CD14-positive monocyte (primary cell): ENCODE data around the gene HPCA. TPM values are rescaled to one million over a fixed set of nuclear protein-coding genes. Genes with fewer than 3 reads are reported as not detected.

ENCODE experiments used
- DNase-seq, 3 donors: peaks; one replicate each; pipeline ENCODE4 v3.0.0-alpha.2; 2011 to 2022
- H2AFZ ChIP-seq: 2 replicates; pipeline ENCODE4 v1.6.0; 2012; ENCODE audit warnings: mild to moderate bottlenecking, low read depth, low read length, inconsistent platforms; ENCODE audit not compliant: insufficient read depth, poor library complexity, severe bottlenecking
- H3K27ac ChIP-seq, 2 donors: 1 replicate in 1 of 2; 2 replicates in 1 of 2; pipeline ENCODE4 v1.5.1; 2012 to 2013; ENCODE audit warnings: low read length in 2 of 2, control low read depth in 1 of 2, inconsistent platforms in 1 of 2, low read depth in 1 of 2, mild to moderate bottlenecking in 1 of 2
- H3K27me3 ChIP-seq, 2 donors: one replicate each; pipeline versions ENCODE4 v1.6.0 to v1.6.1; 2011 to 2013; ENCODE audit warnings: low read length in 2 of 2; ENCODE audit not compliant: control insufficient read depth in 2 of 2, insufficient read depth in 2 of 2
- H3K36me3 ChIP-seq, 2 donors: replicated peaks in 1 of 2; 1 replicate in 1 of 2; 2 replicates in 1 of 2; pipeline versions ENCODE4 v1.5.1 to v1.6.1; 2012 to 2013; ENCODE audit warnings: low read length in 2 of 2, control low read depth in 1 of 2, inconsistent platforms in 1 of 2, mild to moderate bottlenecking in 1 of 2; ENCODE audit not compliant: insufficient read depth in 2 of 2, control insufficient read depth in 1 of 2
- H3K4me1 ChIP-seq, 2 donors: 1 replicate in 1 of 2; 2 replicates in 1 of 2; pipeline versions ENCODE4 v1.5.1 to v1.6.1; 2012 to 2013; ENCODE audit warnings: low read length in 2 of 2, control low read depth in 1 of 2, inconsistent platforms in 1 of 2, mild to moderate bottlenecking in 1 of 2, moderate library complexity in 1 of 2; ENCODE audit not compliant: insufficient read depth in 2 of 2, control insufficient read depth in 1 of 2
- H3K4me2 ChIP-seq: replicated peaks from 2 replicates; pipeline ENCODE3; 2012; ENCODE audit warnings: low read length, moderate library complexity, mild to moderate bottlenecking; ENCODE audit not compliant: poor library complexity, severe bottlenecking; ENCODE audit errors: extremely low read depth
- H3K4me3 ChIP-seq, 3 experiments: fragments of 200-600 bp in 1 of 3; sonication (generic) in 1 of 3; replicated peaks in 1 of 3; 1 replicate in 2 of 3; 2 replicates in 1 of 3; pipeline ENCODE4 v1.5.1; 2011 to 2013; ENCODE audit warnings: low read length in 3 of 3, mild to moderate bottlenecking in 3 of 3, control low read depth in 2 of 3, low read depth in 2 of 3, inconsistent platforms in 1 of 3, moderate library complexity in 1 of 3
- H3K79me2 ChIP-seq: 2 replicates; pipeline ENCODE4 v1.6.0; 2012; ENCODE audit warnings: mild to moderate bottlenecking, control low read depth, inconsistent platforms, low read length, moderate library complexity; ENCODE audit not compliant: insufficient read depth
- H3K9ac ChIP-seq: 2 replicates; pipeline ENCODE4 v1.6.0; 2017; ENCODE audit warnings: low read length, mild to moderate bottlenecking; ENCODE audit not compliant: insufficient read depth, poor library complexity, severe bottlenecking
- H3K9me3 ChIP-seq, 2 donors: replicated peaks in 1 of 2; 1 replicate in 1 of 2; 2 replicates in 1 of 2; pipeline versions ENCODE4 v1.5.1 to v1.6.1; 2012 to 2013; ENCODE audit warnings: low read length in 2 of 2, control low read depth in 1 of 2; ENCODE audit not compliant: control insufficient read depth in 1 of 2, insufficient read depth in 1 of 2
- H4K20me1 ChIP-seq: 2 replicates; pipeline ENCODE4 v1.6.0; 2012; ENCODE audit warnings: mild to moderate bottlenecking, low read length, control low read depth, moderate library complexity; ENCODE audit not compliant: insufficient read depth
- H3K27ac Mint-ChIP-seq, 7 donors: one replicate each; pipeline ENCODE4 v1.8.0; 2020; ENCODE audit warnings: mild to moderate bottlenecking in 7 of 7, mixed read lengths in 7 of 7, moderate library complexity in 6 of 7, inconsistent platforms in 2 of 7
- H3K27me3 Mint-ChIP-seq, 3 donors: one replicate each; pipeline ENCODE4 v1.8.0; 2021 to 2022; ENCODE audit warnings: low read depth in 3 of 3, mild to moderate bottlenecking in 3 of 3, mixed read lengths in 3 of 3, moderate library complexity in 3 of 3, inconsistent platforms in 1 of 3
- H3K36me3 Mint-ChIP-seq, 2 donors: one replicate each; pipeline ENCODE4 v1.8.0; 2020; ENCODE audit warnings: mixed read lengths in 2 of 2, inconsistent platforms in 1 of 2, mild to moderate bottlenecking in 1 of 2
- H3K4me1 Mint-ChIP-seq: one replicate; pipeline ENCODE4 v1.8.0; 2020; ENCODE audit warnings: mild to moderate bottlenecking, mixed read lengths
- H3K4me3 Mint-ChIP-seq, 2 donors: one replicate each; pipeline ENCODE4 v1.8.0; 2020; ENCODE audit warnings: mild to moderate bottlenecking in 2 of 2, mixed read lengths in 2 of 2, moderate library complexity in 1 of 2
- H3K9me3 Mint-ChIP-seq, 7 donors: one replicate each; pipeline ENCODE4 v1.8.0; 2020 to 2022; ENCODE audit warnings: mixed read lengths in 7 of 7, mild to moderate bottlenecking in 6 of 7, moderate library complexity in 6 of 7, inconsistent platforms in 2 of 7
- CTCF ChIP-seq: fragments of 200-600 bp; IDR thresholded peaks from one replicate; pipeline ENCODE4 v1.8.0; 2022; ENCODE audit warnings: antibody characterized with exemption, mild to moderate bottlenecking
- WGBS: methylation state at CpG from one replicate; pipeline ENCODE4 v1.1.5; 2013; ENCODE audit warnings: missing lambda C conversion rate; ENCODE audit not compliant: insufficient coverage; 5-methylcytosine and 5-hydroxymethylcytosine counted together
- intact Hi-C, 2 donors: fragments of 100-400 bp; cut with micrococcal nuclease; formaldehyde crosslinking; loops; one replicate each; pipeline versions ENCODE4 v1.15.0 to v1.15.1; 2023
- polyA plus RNA-seq, 3 donors: library from polyadenylated mRNA; depleted of rRNA in 1 of 3; unstranded in 2 of 3; stranded (reverse) in 1 of 3; fragments of 300-500 nt in 2 of 3; fragments of >200 nt in 1 of 3; fragmentation: Illumina TruSeq in 2 of 3; gene quantifications; 1 replicate in 2 of 3; 2 replicates in 1 of 3; pipeline ENCODE4 v1.2.3, GENCODE V29; 2012 to 2021

The HPCA gene
- polyA plus RNA-seq, 3 donors = not detected

- no peak overlapping the region for H2AFZ ChIP-seq
- H3K4me1 ChIP-seq = no peaks in the 10 kb centered on the region
- intact Hi-C loops = no loop called here
- no peak overlapping the region for H3K27ac ChIP-seq
- Mint-ChIP-seq H3K27ac (no peak overlapping the region), H3K4me3 (no peak overlapping the region), H3K9me3 (peaks cover 0 to 2% (median 0%) of the 10 kb centered on the region in 7 donors), H3K27me3 (no peaks in the 10 kb centered on the region), H3K4me1 (no peaks in the 10 kb centered on the region), H3K36me3 (peaks cover 58 to 65% of the 10 kb centered on the region in 2 donors)
- H3K4me2 ChIP-seq = no peak overlapping the region
- H3K9me3 ChIP-seq = no peaks in the 10 kb centered on the region
- no peak for TF ChIP-seq CTCF
- DNase-seq = no peak
- H3K4me3 ChIP-seq = no peak overlapping the region
- no peaks in the 10 kb centered on the region for H4K20me1 ChIP-seq
- peaks cover 41 to 84% of the 10 kb centered on the region in 2 donors for H3K36me3 ChIP-seq
- H3K79me2 ChIP-seq = no peaks in the 10 kb centered on the region
- H3K27me3 ChIP-seq = no peaks in the 10 kb centered on the region
- no peak overlapping the region for H3K9ac ChIP-seq
Observed at GRCh38 chr1:32860566-32860965, 25.7 kb upstream of the HPCA start.

GRCh38 chr1:32861904-32862695 is 24.2 kb upstream of the HPCA start:
- Mint-ChIP-seq H3K9me3 (peaks cover 0 to 2% (median 0%) of the 10 kb centered on the region in 7 donors), H3K36me3 (peaks cover 49 to 50% of the 10 kb centered on the region in 2 donors), H3K4me1 (no peaks in the 10 kb centered on the region), H3K27ac (peak overlapping the region in 1 of 7 donors; percentile 22), H3K27me3 (peaks cover 0 to 2% (median 0%) of the 10 kb centered on the region in 3 donors), H3K4me3 (no peak overlapping the region)
- Histone ChIP-seq H3K79me2 (no peaks in the 10 kb centered on the region), H3K4me1 (no peaks in the 10 kb centered on the region), H3K9me3 (no peaks in the 10 kb centered on the region), H3K4me2 (no peak overlapping the region), H3K27me3 (no peaks in the 10 kb centered on the region), H3K9ac (no peak overlapping the region), H4K20me1 (no peaks in the 10 kb centered on the region), H3K4me3 (no peak overlapping the region), H2AFZ (no peak overlapping the region), H3K27ac (no peak overlapping the region), H3K36me3 (peaks cover 28 to 68% of the 10 kb centered on the region in 2 donors)
- intact Hi-C loops = no loop called here
- 100% methylated on average over 1 of the region's 3 CpGs for WGBS
- no peak for TF ChIP-seq CTCF
- DNase-seq = no peak
